IgD-negative memory B cell (primary cell): ENCODE data around the gene IKZF5. TPM values are rescaled to one million over a fixed set of nuclear protein-coding genes. Genes with fewer than 3 reads are reported as not detected.

ENCODE experiments used
- H3K27ac Mint-ChIP-seq, 3 donors: one replicate each; pipeline ENCODE4 v1.8.0; 2020 to 2022; ENCODE audit warnings: mild to moderate bottlenecking in 3 of 3, mixed read lengths in 3 of 3, moderate library complexity in 1 of 3
- H3K27me3 Mint-ChIP-seq: one replicate; pipeline ENCODE4 v1.8.0; 2021; ENCODE audit warnings: mixed read lengths
- H3K36me3 Mint-ChIP-seq: one replicate; pipeline ENCODE4 v1.8.0; 2020; ENCODE audit warnings: mild to moderate bottlenecking, mixed read lengths
- H3K4me1 Mint-ChIP-seq, 3 donors: one replicate each; pipeline ENCODE4 v1.8.0; 2020 to 2022; ENCODE audit warnings: mixed read lengths in 3 of 3, mild to moderate bottlenecking in 1 of 3
- H3K4me3 Mint-ChIP-seq, 4 donors: one replicate each; pipeline ENCODE4 v1.8.0; 2020 to 2022; ENCODE audit warnings: mild to moderate bottlenecking in 4 of 4, mixed read lengths in 4 of 4, moderate library complexity in 3 of 4
- H3K9me3 Mint-ChIP-seq, 3 donors: one replicate each; pipeline ENCODE4 v1.8.0; 2020 to 2021; ENCODE audit warnings: mixed read lengths in 3 of 3, mild to moderate bottlenecking in 1 of 3
- polyA plus RNA-seq: library from polyadenylated mRNA; unstranded; fragments of 300-500 nt; fragmentation: Illumina TruSeq; gene quantifications from one replicate; pipeline ENCODE4 v1.2.3, GENCODE V29; 2021

The IKZF5 gene
- polyA plus RNA-seq, 1 donor from 2014 or later: 13.9 TPM

DNA sequence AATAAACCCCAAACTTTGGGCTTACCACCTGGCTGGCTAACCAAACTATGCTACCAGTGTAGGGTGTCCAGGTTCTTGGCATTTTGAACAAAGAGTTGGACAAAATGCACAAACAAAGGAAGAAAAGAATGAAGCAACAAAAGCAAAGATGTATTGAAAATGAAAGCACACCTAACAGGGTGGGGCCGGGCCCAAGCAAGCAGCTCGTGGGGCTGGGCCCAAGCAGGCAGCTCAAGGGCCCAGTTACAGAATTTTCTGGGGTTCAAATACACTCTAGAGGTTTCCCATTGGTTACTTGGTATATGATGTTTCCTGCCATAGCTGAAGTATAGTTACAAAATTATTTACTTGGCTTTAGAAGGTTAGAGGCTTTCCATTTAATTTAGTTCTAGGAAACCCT, 15.9 kb upstream of the IKZF5 start:
- no peak overlapping the region for H3K27ac Mint-ChIP-seq
- H3K27me3 Mint-ChIP-seq: no peaks in the 10 kb centered on the region
- no peaks in the 10 kb centered on the region for H3K9me3 Mint-ChIP-seq

DNA sequence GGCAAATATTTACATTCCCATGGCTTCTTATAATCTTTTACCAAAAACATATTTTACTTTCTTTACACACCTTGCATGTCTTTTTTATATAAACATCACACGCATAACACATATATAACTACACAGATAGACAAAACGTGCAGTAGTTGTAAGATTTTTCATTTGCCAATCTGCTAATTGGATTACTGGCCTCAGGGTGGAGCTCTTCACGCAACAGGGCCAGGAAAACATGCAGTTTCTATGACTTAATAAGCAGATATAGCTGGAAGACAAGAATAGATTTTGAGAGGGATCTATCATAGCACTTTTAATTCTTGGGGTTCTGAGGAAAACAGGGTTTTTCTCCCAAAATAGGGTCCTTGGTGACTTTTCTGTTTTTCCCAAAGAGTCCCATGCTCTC, 12.9 kb upstream of the IKZF5 start:
- H3K9me3 Mint-ChIP-seq: peaks cover 0 to 4% (median 0%) of the 10 kb centered on the region in 3 donors
- no peak overlapping the region for H3K27ac Mint-ChIP-seq
- no peaks in the 10 kb centered on the region for H3K27me3 Mint-ChIP-seq

More for the DNA sequence above, 15.9 kb upstream of the IKZF5 start:
- H3K4me1 Mint-ChIP-seq: peaks cover 12 to 16% (median 15%) of the 10 kb centered on the region in 3 donors
- H3K36me3 Mint-ChIP-seq: peaks cover 1% of the 10 kb centered on the region
- H3K4me3 Mint-ChIP-seq: no peak overlapping the region

DNA sequence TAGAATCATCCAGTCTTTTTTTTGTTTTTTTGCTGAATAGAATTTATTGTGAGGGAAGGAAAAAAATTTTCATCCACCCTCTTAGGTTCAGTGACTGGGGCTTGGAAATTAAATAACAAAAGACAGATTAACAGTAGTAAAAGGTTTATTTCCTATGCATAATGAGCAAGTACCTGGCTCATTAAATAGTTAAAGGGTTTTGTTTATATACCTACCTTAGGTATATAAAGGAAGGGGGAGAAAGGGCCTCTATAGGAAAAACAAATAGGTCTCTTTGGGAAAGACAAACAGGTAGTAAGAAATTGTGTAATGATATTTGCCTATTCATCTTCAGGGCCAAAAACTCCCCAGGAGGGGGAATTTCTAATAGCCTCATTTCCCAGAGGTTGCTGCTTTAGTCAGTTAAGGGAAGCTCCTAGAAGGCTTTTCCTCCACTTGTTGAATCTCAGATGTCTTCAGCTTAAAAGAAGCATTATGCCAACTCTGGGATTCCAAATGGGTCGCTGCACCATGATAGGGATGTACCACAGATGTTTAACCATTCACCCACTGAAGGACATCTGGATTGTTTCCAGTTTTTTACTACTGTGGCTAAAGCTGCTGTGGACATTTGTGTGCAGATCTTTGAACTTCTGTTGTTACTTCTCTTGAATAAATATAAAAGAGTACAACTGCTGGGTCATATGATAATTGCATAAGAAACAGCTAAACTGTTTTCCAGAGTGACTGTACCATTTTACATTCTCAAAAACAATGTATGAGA, 11.5 kb upstream of the IKZF5 start:
- H3K27me3 Mint-ChIP-seq: no peaks in the 10 kb centered on the region
- H3K9me3 Mint-ChIP-seq: peaks cover 0 to 4% (median 0%) of the 10 kb centered on the region in 3 donors
- peaks cover 8% of the 10 kb centered on the region for H3K36me3 Mint-ChIP-seq
- H3K4me3 Mint-ChIP-seq: no peak overlapping the region
- no peak overlapping the region for H3K27ac Mint-ChIP-seq
- H3K4me1 Mint-ChIP-seq: peaks cover 4 to 17% (median 11%) of the 10 kb centered on the region in 3 donors

More for the DNA sequence above, 12.9 kb upstream of the IKZF5 start:
- Mint-ChIP-seq H3K4me1 (peaks cover 9 to 19% (median 12%) of the 10 kb centered on the region in 3 donors), H3K36me3 (peaks cover 5% of the 10 kb centered on the region), H3K4me3 (no peak overlapping the region)

DNA sequence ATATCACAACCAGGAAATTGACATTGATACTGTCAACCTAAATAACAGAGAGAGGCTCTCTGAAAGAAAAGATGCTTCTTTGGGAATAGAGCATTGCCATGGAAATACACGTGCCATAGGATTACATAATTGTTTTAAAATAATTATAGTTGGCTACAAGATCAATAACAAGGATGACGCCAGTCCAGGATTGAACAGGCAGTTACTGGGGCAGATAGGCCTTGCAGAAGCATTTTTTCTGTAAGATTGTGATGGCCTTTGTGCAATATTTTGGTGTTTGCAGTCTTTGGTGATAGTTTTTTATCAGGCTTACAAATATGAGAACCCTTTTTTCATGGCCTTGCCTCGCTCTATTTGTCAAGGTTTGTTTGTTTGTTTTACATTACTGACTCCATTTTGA, 10.7 kb upstream of the IKZF5 start:
- H3K27ac Mint-ChIP-seq: no peak overlapping the region

DNA sequence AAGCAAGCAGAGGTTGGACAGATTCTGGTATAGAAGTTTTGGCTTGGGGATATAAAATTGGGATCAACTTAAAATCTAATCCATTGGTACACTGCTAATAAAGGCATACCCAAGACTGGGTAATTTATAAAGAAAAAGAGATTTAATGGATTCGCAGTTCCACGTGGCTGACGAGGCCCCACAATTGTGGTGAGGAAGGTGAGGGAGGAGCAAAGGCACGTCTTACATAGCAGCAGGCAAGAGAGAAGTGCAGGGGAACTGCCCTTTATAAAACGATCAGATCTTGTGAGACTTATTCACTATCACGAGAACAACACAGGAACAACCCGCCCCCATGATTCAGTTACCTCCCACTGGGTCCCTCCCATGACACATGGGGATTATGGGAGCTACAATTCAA, 9.9 kb upstream of the IKZF5 start:
- H3K36me3 Mint-ChIP-seq: peaks cover 12% of the 10 kb centered on the region
- H3K4me3 Mint-ChIP-seq: no peak overlapping the region
- H3K27ac Mint-ChIP-seq: no peak overlapping the region
- H3K27me3 Mint-ChIP-seq: no peaks in the 10 kb centered on the region
- H3K9me3 Mint-ChIP-seq: peaks cover 0 to 4% (median 0%) of the 10 kb centered on the region in 3 donors
- H3K4me1 Mint-ChIP-seq: peaks cover 0 to 7% (median 2%) of the 10 kb centered on the region in 3 donors

More for the DNA sequence above, 10.7 kb upstream of the IKZF5 start:
- H3K4me1 Mint-ChIP-seq: peaks cover 3 to 9% (median 5%) of the 10 kb centered on the region in 3 donors
- H3K36me3 Mint-ChIP-seq: peaks cover 12% of the 10 kb centered on the region
- no peaks in the 10 kb centered on the region for H3K27me3 Mint-ChIP-seq
- H3K4me3 Mint-ChIP-seq: no peak overlapping the region
- peaks cover 0 to 4% (median 0%) of the 10 kb centered on the region in 3 donors for H3K9me3 Mint-ChIP-seq

DNA sequence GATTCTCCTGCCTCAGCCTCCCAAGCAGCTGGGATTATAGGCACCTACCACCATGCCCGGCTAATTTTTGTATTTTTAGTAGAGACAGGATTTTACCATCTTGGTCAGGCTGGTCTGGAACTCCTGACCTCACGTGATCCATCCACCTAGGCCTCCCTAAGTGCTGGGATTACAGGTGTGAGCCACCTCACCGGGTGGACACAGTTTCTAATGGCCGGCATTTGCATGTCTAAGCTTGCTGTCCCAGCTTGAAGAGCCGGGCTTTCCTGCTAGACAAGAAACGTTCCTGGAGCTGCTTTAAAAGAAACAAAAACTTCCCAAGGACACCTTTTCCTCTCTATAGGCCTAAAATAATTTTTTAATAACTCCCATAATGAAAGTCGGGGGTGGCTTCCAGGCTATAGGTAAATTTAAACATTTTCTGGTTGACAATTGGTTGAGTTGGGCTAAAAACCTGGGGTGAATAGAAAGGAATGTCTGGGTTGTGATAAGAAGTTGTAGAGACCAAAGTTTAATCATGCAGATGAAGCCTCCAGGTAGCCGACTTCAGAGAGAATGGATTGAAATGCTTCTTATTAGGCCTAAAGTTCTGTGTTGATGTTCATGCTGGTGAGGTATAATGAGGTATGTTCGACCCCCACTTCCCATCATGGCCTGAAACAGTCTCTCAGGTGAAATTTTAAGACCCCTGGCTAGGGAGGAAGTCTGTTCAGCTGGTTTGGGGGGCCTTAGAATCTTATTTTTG, 9.0 kb upstream of the IKZF5 start:
- no peak overlapping the region for H3K4me3 Mint-ChIP-seq
- H3K4me1 Mint-ChIP-seq: peaks cover 0 to 7% (median 2%) of the 10 kb centered on the region in 3 donors
- peaks cover 0 to 4% (median 0%) of the 10 kb centered on the region in 3 donors for H3K9me3 Mint-ChIP-seq
- H3K36me3 Mint-ChIP-seq: peaks cover 12% of the 10 kb centered on the region
- no peaks in the 10 kb centered on the region for H3K27me3 Mint-ChIP-seq
- H3K27ac Mint-ChIP-seq: no peak overlapping the region

DNA sequence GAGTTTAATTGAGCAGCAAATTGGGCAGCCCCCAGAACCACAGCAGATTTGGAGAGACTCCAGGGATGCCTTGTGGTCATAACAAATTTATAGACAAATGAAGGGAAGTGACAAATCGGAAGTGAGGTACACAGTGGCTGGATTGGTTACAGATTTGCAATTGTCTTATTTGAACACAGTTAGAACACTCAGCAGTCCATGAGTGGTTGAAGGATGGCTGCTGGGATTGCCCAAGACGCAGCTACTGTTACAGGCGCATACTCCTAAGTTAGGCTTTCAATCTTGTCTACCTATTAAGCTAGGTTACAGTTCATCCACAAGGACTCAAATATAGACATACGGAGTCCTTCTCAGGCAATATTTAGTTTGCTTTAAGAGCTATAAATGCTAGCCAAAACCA, 7.6 kb upstream of the IKZF5 start:
- H3K9me3 Mint-ChIP-seq: peaks cover 0 to 4% (median 0%) of the 10 kb centered on the region in 3 donors
- no peak overlapping the region for H3K27ac Mint-ChIP-seq
- H3K4me3 Mint-ChIP-seq: no peak overlapping the region
- H3K36me3 Mint-ChIP-seq: peaks cover 11% of the 10 kb centered on the region
- no peaks in the 10 kb centered on the region for H3K27me3 Mint-ChIP-seq
- peaks cover 0 to 4% (median 2%) of the 10 kb centered on the region in 3 donors for H3K4me1 Mint-ChIP-seq

DNA sequence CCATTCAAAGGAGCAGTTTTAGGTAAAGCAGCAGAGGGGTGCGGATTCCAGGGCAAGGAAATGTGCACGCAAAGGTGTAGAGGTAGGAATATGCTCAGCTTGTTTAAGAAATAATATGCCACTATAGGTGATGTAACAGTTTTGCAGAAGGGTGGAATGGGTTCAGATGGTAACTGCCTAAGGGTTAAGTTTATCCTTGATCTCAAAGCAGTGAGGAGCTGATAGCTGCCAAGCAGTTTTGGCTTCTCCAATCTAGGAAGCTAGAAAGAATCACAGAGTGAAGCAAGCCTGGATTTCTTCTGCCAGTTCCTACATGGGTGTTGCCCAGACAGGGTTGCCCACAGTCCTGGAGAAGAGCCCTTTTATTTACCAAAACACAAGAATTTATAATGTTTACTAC, 6.2 kb upstream of the IKZF5 start:
- peak overlapping the region in 1 of 3 donors; percentile 37 for H3K27ac Mint-ChIP-seq
- H3K27me3 Mint-ChIP-seq: no peaks in the 10 kb centered on the region
- no peak overlapping the region for H3K4me3 Mint-ChIP-seq
- H3K36me3 Mint-ChIP-seq: peaks cover 17% of the 10 kb centered on the region
- peaks cover 0 to 4% (median 0%) of the 10 kb centered on the region in 3 donors for H3K9me3 Mint-ChIP-seq
- peaks cover 7 to 14% (median 9%) of the 10 kb centered on the region in 3 donors for H3K4me1 Mint-ChIP-seq

DNA sequence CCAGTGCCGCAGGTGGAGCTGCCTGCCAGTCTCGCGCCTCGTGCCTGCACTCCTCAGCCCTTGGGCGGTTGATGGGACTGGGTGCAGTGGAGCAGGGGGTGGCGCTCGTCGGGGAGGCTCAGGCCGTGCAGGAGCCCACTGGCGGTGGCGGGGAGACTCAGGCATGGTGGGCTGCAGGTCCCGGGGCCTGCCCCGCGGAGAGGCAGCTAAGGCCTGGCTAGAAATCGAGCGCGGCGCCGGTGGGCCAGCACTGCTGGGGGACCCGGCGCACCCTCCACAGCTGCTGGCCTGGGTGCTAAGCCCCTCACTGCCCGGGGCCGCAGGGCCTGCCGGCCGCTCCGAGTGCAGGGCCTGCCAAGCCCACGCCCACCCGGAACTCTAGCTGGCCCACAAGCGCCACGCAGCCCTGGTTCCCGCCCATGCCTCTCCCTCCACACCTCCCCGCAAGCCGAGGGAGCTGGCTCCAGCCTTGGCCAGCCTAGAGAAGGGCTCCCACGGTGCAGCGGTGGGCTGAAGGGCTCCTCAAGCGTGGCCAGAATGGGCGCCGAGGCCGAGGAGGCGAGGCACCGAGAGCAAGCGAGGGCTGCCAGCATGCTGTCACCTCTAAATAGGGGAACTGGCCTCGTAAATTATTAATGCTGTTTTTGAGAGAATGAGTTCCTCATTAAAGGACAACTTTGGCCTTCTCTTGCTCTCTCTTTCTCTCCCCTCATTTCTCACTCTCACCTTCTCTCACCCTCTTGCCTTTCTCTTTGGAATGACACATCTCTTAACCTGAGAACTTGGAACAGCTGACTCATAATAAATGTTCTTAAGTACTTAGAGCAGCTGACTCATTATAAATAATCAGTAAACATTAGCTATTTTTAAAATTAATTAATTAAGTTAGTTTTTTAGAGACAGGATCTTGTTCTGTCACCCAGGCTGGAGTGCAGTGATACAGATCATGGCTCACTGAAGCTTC, 5.1 kb upstream of the IKZF5 start:
- Mint-ChIP-seq H3K4me3 (no peak overlapping the region), H3K27ac (no peak overlapping the region), H3K36me3 (peaks cover 17% of the 10 kb centered on the region), H3K27me3 (no peaks in the 10 kb centered on the region), H3K9me3 (peaks cover 0 to 4% (median 0%) of the 10 kb centered on the region in 3 donors), H3K4me1 (peaks cover 13 to 18% (median 13%) of the 10 kb centered on the region in 3 donors)

DNA sequence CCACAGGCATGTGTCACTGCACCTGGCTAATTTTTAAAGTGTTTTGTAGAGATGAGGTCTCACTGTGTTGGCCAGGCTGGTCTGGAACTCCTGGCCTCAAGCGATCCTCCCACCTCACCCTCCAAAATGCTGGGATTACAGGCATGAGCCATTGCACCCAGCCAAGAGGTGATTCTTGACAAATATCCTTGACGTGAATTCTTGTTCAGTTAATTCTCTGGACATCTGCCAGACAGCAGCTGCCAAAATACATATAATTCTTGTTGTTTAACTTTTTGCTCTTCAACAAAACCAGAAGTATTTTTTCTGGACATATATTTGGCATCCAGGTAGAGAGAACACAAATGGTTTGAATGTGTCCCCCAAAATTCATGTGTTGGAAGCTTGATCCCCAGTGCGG, 3.4 kb upstream of the IKZF5 start:
- H3K36me3 Mint-ChIP-seq: peaks cover 16% of the 10 kb centered on the region
- no peak overlapping the region for H3K4me3 Mint-ChIP-seq
- H3K27me3 Mint-ChIP-seq: no peaks in the 10 kb centered on the region
- H3K27ac Mint-ChIP-seq: no peak overlapping the region
- H3K9me3 Mint-ChIP-seq: no peaks in the 10 kb centered on the region
- H3K4me1 Mint-ChIP-seq: peaks cover 21 to 25% (median 24%) of the 10 kb centered on the region in 3 donors

DNA sequence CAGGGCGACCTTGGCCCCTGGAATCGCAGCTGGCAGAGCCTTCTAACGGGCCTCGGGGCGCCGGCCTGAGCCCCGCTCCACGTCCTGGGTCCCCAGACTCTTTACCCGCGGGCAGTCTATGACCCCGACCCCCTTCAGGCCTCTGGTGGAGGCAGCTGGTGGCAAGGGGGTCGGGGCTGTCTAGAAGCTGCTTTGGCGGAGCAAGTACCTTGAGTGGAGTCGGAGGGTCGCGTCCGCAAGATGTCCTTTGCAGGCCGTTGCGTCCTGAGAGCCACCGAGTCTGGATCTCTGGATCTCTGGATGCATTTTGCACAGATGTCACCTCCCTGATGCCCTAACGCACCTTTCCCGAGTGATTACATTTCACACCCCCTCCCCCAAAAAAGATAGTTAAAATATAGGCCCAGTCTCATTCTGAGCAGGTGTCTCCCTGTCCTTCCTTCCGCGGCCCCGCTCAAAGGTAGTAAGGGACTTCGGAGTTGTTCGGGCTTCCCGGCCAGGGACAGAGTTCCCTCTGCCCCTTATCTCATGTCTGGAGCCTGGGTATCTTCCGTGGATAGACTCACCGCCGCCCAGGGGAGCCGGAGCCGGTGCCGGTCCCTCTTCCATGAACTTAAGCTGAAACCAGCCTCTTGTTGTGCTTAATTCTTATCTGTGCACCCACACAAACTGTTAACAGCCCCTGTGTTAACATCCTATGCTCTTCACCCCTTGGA, 668 bp upstream of the IKZF5 start:
- peak overlapping the region; percentile 91 to 99 (median 98) for H3K4me3 Mint-ChIP-seq
- peaks cover 7% of the 10 kb centered on the region for H3K36me3 Mint-ChIP-seq
- no peaks in the 10 kb centered on the region for H3K27me3 Mint-ChIP-seq
- peaks cover 31 to 38% (median 34%) of the 10 kb centered on the region in 3 donors for H3K4me1 Mint-ChIP-seq
- H3K27ac Mint-ChIP-seq: peak overlapping the region; percentile 79 to 99 (median 97)
- no peaks in the 10 kb centered on the region for H3K9me3 Mint-ChIP-seq

DNA sequence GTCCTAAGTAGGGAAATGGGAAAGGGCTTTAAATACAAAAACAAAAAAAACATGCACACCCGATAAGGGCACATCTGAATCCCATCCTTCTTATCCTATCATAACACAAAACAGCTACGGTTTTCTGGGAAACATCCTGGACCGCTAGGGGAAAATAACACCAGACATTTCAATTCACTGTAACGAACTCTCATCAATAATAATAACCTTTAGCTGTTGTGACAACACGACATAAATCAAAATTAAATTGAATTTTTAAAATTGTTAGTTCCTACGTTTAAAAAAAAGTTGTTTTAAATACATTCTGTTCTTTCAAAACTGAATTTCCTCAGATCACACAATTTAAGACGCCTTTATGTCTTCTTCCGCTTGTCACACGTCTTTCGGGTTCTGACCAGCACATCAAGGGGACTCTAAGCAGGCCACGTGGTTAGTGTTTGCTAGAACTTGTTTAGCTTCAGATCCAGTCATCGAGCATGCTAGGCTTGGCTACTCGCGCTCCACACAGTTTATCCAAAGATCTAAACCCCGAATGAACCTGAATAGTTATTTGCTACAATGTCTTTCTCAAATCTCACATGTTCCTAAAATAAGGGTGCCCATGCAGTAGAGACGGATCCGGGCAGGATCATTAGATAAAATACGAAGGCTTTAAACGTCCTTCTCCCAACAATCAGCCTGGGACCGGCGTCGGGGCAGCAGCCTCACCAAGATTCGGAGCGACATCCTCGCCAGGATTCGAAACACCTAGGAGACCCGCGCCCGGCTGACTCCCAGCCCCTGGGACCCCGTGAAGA, 839 bp downstream of the IKZF5 start:
- Mint-ChIP-seq H3K27ac (peak overlapping the region; percentile 79 to 99 (median 97)), H3K4me1 (peaks cover 36 to 41% (median 39%) of the 10 kb centered on the region in 3 donors), H3K36me3 (peaks cover 7% of the 10 kb centered on the region), H3K27me3 (no peaks in the 10 kb centered on the region), H3K9me3 (no peaks in the 10 kb centered on the region), H3K4me3 (peak overlapping the region; percentile 91 to 99 (median 98))

DNA sequence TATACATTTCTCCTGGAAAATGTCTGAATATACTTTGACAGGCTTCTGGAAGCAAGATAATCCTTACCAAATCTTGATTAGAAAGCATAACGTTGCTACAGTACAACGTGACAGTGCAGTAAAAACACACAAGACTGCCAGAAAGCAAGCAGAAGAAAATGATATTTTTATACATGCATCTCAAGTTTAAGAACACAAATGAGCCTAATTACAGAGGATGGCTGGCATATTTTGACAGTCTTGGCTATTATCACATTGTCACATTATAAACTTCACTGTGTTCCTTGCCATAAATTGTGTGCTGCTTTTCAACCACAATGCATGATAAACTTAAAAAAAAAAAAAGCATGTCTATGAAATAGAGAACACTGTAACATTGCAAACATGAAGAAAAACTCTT, 4.3 kb downstream of the IKZF5 start:
- Mint-ChIP-seq H3K4me1 (peaks cover 34 to 46% (median 41%) of the 10 kb centered on the region in 3 donors), H3K36me3 (peaks cover 1% of the 10 kb centered on the region), H3K4me3 (no peak overlapping the region), H3K9me3 (no peaks in the 10 kb centered on the region), H3K27me3 (no peaks in the 10 kb centered on the region), H3K27ac (no peak overlapping the region)
